Stimulated activated CD4-positive, alpha-beta T cell treated with anti-CD3 and anti-CD28 coated beads, Interleukin-2, amount 100 ng/mL, for 24 hours (primary cell): ENCODE data around the gene OR2F1.
"Not testable (repeated sequence)": the region's sequence is repeated elsewhere in the genome, so short reads cannot be mapped to it uniquely, and the experiment has no call there.

Experiments used
- DNase-seq, 2 donors: peaks; one replicate each; pipeline ENCODE4 v3.0.0-alpha.2; 2020

OR2F1 gene

DNA sequence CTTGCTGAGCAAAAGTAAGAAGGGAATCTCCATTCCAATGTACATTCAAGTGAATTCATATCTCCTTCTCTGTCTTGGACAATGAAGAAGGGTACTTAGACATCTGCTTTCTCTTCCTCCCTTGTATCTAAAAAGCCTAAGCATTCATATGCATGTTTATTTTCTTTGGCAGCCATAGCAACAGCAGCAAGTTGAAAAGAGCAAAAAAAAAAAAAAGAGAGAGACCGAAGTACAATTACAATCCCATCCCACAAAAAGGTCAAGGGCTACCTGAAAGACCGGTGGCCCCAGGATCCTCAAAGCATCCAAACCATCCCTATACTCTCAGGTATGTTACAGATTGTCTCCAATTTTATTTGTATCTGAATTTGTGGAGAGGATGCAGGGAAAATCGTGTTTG, 4.1 kb downstream of the OR2F1 start:
- no peak for DNase-seq

DNA sequence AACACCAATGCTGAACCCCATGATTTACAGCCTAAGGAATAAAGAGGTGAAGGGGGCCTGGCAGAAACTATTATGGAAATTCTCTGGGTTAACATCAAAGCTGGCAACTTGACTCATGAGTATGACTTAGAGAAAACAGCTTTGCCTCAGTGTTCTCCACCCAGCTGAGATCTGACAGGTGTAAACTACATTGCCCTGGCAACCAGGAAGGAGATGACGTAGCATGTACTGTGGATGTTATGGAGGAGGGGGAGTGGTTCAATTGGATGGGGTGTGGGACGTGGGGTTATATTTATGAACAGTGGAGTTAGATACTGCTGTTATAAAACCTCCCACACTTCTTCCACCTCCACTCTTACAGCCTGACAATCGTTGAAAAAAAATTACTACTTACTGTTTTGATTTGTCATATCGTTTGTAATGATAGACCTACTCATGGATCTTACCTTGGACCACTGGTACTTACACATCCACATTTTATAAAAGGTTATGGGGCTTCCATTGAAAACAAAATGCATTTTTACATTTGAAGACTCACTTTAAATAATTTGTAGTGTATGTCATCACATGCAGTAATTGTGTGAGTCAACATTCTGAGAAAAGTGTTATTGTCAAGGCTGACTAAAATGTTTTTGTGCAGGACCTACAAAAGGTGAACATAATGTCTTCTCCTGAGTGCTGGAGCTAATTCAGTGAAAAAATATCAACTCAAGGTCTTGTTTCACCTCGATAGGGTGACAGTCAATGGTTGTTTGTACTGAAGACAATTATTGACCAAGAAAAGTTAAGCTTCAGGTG, 6.4 kb downstream of the OR2F1 start:
- DNase-seq = no peak

DNA sequence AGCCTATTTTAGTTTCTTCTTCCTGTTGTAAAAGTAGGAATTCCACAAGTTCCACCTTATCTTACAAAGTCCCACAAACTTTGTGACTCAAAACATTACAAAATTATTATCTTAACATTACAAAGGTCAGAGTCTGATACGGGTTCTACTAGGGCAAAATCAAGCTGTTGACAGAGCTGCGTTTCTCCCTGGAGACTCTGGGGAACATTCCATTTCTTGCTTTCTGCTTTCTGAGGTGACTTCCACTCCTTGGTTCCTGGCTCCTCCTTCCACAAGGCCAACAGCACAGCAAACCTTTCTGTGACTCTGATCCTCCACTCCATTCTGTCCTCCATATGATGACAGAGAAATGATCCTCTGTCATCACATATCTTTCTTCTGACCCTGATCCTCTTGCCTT, 10.6 kb downstream of the OR2F1 start:
- no peak for DNase-seq

DNA sequence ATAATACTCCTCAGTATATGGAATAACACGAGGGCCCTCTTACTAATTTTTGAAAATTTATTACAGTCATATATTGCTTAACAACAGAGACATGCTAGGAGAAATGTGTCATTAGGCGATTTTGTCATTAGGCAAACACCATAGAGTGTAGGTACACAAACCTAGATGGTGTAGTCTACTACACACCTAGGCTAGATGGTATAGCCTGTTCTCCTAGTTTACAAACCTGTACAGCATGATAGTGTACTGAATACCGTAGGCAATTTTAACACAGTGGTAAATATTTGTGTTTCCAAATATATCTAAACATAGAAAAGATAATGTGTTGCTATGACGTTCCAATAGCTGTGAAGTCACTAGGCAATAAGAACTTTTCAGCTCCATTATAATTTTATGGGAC, 12.8 kb downstream of the OR2F1 start:
- DNase-seq = no peak

DNA sequence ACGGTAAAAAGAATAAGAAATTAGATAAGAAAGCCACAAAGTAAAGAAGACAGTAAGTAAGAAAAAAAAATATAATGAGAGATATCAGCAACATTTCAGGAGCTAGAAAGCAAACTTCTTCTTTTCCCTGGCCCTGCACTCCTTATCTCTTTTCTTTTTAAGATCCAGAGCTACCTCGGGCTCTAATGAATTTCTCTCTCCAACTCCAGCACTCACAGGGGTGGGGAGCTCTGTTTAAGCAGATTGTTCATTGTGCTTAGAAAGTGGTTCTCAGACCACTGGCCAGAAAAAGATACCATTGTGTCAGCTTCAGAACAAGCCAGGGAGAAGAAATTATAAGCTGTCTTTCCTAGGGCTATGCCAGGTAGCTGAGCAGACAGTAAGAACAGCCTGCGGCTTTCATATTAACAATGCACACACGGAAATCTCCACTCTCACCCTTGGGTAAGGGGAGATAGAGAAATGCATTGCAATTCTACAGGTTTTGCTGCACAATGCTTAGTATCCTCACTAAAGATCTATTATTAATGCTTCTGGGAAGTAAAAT, 19.3 kb downstream of the OR2F1 start:
- DNase-seq = no peak

DNA sequence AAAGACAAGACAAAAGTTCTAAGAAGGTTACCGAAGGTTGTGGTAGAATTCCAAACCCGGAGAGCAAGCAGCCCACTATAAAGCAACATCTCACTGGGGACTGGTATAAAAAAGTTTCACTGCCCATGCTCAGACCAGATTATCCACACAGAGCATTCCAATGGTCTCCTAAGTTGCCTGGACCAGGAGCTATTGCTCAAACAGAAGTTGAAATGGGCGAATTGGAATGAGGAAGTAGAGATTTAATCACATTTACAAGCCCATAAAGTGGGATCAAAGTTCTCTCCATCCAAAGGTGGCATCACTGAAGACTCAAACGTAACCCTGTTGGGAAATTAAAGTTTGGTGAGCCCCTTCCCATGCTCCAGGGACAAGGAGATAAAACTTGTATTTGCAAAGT, 19.8 kb downstream of the OR2F1 start:
- no peak for DNase-seq

DNA sequence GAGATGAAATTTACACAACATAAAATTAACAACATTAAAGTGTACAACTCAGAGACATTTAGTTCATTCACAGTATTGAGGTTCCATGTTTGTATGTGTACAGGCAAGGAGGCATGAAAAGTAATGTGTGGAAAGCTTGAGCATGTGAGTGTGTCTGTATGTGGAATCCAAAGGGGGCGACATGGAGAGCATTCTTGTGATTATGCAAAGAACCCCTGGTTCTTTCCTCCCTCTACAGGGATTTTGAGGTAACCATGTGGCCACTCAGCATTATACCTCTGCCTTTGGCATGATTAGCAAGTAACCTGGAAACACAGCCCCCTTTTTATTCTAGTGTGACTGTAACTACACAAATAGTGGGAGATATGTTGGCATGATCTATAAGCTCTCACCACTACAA, 21.0 kb downstream of the OR2F1 start:
- DNase-seq = no peak

DNA sequence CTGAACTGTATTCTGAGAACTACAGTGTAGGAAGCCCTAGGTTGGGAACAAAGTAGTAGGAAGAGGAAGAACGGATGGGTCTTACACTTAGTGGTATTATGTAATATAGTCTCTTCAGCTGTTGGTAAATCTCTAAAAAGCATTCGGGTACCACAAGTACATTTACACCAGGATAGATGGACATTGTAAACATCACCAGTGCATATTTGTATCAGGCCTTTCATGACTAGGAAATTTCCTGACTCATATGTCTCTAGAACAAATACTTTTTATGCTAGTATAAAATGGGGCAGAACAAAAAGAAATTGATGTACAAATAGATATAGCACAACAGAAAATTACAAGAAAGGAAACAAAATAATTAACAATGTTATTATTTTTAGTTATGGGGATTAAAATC, 23.9 kb downstream of the OR2F1 start:
- DNase-seq = no peak

DNA sequence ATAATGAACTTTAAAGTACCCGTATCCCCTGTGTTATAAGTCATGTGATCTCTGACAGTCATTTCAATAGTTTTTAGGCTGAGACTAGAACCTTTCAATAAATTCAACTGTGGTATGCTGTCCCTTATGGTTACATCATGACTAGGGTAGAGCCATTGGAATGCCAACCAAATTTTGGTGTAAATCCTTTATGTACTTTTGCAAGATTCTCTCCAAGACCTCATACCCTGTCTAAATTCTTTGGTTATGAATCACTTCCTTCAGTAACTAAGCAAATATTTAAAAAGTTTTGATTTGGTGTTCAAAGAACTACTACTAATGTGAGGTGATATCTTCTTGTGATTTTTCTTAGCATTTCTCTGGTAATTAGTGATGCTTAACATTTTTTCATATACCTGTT, 24.7 kb downstream of the OR2F1 start:
- no peak for DNase-seq

DNA sequence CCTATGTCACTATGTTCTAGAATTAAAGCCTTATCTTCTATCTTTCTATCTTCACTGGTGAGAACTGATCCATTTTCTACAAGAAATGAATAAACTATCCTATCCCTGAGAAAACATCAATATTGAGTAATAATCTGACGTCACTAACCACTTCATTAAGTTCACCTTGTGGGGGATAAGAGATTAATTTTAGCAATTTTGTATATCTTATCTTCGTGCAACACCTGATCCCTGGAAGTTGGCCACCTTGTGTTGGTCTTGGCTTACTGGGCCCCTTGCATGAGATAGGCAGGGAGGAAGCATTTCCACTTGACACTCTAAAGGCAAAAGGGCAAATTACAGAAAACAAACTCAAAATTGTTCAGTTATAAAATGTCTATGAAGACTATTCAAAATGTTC, 25.4 kb downstream of the OR2F1 start:
- DNase-seq = no peak

DNA sequence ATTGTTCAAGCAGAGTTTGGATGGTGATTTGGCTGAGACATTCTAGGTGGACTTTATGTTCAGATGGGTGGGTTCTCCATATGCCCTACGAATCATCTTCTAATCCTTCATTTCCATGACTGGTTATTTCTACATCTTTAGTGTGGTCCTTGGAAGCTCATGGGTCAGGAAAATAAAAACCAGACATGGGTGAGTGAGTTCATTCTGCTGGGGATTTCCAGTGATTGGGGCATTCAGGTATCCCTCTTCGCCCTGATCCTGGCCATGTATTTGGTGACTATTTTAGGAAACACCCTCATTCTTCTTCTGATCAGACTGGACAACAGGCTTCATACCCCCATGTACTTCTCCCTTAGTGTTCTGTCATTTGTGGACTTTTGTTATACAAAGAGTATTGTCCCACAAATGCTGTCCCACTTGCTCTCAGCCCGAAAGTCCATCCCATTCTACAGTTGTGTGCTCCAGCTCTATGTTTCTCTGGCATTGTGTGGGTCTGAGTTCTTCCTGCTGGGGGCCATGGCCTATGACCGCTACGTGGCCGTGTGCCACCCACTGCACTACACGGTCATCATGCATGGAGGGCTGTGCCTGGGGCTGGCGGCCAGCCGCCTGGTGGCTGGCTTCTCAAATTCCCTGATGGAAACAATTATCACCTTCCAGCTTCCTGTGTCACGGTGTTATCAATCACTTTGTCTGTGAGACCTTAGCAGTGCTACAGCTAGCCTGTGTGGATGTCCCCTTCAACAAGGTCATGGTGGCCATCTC, 26.3 kb downstream of the OR2F1 start:
- no peak for DNase-seq

DNA sequence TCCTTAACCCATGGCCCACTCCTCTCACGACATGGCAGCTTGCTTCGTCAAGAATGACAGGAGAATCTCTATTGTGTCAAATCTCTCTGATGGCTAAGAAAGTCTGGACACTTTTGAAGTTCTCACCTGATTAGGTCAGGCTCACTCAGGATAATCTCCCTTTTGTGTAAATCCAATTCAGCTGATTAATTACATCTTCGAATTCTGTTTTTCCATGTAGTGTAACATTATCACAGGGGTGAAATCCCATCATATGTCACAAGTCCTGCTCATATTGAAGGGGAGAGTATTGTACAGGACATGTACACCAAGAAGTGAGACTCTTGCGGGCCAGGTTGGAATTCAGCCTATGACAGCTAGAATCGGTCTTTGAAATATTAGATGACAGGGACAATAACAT, 29.3 kb downstream of the OR2F1 start:
- no peak for DNase-seq

DNA sequence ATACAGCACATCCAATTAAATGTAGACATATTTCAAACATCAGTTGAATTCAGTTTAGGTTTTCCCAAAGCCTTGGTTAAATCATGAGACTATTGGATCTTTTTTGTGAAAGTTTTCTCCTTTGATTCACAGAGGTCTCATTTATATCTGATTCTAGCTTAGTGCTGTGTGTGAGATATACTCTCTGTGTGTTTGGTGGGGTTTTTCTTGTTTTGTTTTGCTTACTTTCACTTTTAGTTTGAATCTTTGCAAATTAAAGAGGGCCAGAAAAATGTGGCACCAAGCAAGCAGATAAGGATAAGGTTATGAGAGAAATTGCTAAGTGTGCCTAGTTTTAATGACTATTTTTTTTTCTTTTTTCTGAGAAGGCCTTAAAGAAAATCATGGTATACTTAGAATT, 32.9 kb downstream of the OR2F1 start:
- no peak for DNase-seq

DNA sequence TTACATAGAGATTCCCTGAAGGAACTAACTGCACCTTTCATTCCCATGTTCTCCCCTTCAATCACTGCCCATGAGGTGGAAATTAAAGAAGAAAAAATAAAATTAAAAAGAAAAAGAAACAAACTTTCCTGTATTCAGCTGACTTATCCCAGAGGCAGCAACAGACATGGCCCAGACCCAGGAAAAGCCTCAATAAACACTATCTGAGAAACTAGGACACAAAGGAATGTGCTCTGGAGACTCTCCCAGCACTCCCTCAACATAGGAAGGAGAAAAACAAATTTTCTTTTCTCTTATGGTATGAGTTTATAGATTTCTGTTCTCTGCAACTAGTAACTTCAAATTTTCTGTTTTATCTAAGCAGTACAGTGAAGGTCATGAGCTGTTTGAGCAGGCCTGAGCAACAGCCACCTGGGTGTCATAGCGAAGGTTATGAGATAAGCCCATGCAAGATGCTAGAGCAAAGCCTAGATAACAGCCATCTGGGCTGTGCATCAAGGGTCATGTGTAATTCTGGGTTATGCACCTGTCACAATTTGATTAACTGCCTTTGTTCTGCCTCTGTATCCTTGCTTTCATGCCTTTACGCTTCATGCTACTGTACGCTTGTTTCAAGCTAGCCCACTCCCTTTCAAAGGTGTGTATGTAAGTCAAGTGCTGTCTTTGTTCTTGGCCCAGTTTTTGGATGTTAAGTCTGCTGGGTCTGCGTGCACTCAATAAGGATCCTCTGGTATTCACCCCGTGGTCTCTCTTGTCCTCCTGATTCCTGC, 34.5 kb downstream of the OR2F1 start:
- no peak for DNase-seq

DNA sequence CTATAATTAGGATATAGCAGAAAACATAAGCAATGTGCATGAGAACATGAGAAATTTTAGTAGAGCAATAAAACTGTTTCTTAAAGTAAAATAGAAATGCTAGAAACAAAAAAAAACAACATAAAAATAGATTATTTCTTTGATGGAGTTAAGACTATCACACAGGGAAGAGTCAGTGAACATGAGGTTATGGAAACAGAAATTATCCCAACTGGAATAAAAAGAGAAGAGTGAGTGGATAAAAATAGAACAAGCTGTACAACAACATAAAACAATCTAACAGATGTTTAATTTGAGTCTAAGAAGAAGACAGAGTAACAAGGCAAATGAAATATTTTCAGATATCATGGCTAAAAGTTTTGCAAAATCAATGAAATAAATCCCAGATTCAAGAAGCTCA, 38.0 kb downstream of the OR2F1 start:
- DNase-seq = no peak

DNA sequence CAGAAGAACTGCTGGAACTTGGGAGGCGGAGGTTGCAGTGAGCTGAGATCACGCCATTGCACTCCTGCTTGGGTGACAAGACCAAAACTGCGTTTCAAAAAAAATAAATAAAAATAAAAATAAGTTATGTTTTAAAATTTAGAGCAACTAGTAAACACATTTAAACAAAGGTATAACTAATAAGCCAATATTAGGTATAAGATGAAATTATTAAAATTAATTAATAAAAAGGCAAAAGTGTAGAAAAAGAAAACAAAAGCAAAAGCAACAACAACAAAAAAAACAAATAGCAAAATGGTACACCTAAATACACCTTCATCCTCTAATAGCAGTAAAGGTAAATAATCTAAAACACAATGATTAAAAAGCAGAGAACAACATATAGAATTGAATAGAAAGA, 39.3 kb downstream of the OR2F1 start:
- no peak for DNase-seq

DNA sequence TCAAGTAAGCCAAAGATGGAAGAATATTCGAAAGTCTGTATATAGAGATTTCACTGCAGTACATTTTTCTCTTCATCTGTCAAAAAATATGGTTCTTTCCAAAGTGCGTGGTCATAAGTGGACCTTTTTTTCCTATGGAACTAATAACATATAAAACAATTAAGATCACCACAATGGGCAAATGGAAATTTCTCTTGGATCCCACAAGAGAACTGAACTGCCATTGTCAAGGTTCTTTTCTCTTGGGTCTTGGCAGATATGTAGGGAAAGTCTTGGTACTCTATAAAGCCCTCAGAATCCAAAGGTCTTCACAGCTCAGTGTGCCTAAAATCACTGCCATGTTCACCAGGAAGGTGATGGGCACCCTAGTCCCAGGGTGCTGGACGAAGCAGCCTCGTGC, 45.4 kb downstream of the OR2F1 start, which contains the start of gene OR6B1:
OR6B1 (plus strand) TSS at position 301 of the 400 bp plus-strand sequence. CDS start 3,677 bp downstream, outside the sequence.
- DNase-seq = no peak

DNA sequence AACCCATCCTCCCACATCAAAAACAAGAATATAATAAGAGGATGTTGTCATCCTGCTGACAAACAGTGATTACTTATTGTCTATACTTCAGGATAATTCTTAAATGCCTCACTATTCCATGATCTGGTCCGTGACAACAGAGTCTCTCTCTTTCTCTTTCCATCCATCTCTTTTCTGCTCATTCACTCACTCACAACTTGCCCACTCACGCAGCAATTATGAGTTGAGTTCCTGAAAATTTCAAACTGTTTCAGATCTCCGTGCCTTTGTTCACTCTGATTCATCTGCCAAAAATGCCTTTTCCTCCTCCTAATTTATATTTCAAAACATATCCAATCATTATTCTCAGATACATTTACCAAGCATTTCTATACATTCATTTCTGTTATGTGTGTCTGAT, 46.9 kb downstream of the OR2F1 start:
- no peak for DNase-seq

DNA sequence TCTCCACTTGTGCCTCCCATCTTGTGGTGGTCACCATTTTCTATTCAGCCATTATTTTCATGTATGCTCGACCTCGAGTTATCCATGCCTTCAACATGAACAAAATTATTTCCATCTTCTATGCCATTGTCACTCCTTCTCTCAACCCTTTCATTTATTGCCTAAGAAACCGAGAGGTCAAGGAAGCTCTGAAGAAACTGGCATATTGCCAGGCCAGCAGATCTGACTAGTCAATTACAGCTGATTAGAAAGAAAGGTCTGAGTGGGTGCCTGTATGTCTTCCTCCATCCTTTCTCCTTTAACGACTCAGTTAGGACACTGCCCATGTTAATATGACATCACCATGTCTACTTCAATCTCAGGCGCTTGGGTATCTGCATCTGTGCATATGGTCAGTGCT, 50.1 kb downstream of the OR2F1 start:
- DNase-seq = no peak

DNA sequence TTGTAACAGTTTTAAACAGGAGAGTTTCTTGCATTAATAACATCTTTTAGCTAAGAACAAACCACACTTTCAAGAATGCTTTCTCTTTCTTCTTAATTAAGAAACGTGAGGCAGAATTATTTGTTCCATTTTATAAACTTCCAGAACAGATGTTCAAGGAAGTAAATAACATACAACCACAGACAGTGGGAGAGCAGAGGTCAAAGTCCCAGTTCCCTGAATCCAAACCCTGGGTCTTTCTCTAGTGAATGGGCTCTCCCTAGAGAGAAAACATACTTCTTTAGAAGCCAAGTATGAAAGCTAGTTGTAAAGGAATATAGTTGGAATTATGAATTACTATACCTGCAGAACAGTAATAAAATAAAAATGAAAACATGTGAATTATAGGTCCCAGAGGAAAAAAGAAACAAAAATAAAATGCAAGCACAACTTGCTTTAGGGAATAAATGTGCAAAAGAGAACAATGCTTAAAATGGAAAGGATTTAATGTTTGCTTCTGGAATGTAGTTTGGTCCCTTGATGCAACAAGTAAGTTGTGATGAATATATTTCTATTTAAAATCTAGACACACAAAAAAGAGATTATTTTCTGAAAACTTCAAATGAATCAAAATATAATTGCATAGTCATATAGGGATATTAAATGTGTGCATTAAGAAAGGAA, 51.5 kb downstream of the OR2F1 start:
- no peak for DNase-seq

DNA sequence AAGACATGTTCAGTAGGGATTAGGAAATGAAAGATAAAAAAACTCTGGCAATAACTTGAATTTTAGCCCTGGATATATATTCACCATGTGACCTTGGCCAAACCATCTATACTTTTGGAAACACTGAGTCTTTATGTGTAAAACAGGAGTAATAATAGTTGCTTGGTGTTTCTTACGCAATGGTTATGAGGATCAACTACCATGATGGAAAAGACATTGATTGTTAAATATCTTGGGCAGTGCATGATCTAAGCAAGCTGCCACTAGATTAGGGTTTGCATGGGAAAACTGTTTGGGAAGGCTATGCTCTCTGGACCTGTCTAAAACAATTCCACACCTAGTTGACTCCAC, 52.0 kb downstream of the OR2F1 start:
- DNase-seq = no peak

DNA sequence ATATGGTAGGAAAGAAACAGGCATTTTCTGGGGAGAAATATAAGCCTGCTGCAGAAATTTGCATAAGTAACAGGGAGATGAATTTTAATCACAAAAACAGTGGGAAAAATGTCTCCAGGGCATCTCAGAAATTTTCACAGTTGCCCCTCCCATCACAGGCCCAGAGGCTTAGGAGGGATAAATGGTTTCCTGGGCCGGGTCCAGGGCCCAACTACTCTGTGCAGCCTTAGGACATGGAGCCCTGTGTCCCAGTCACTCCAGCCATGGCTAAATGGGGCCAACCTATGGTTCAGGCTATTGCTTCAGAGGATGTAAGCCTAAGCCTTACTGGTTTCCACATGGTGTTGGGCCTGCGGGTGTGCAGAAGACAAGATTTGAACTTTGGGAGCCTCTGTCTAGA, 54.7 kb downstream of the OR2F1 start:
- DNase-seq = no peak

DNA sequence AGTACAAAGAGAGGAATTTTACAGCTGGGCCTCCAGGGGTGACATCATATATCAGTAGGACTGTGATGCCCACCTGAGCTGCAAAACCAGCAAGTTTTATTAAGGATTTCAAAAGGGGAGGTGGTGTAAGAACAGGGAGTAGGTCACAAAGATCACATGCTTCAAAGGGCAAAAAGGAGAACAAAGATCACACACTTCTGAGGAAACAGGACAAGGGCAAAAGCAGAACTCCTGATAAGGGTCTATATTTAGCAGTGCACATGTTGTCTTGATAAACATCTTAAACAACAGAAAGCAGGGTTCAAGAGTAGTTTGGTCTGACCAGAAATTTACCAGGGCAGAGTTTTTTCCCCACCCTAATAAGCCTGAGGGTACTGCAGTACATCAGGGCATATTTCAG, 55.4 kb downstream of the OR2F1 start:
- not testable (repeated sequence) for DNase-seq
